Ascending aorta (tissue), 2 donors: ENCODE results near the gene RIMBP2. TPM values are rescaled to one million over a fixed set of nuclear protein-coding genes. Genes with fewer than 3 reads are reported as not detected.

Source experiments
- DNase-seq, 2 donors: peaks; one replicate each; pipeline ENCODE4 v3.0.0-alpha.2; 2019; ENCODE audit warnings: low spot score in 2 of 2
- H3K27ac ChIP-seq, 2 donors: fragments of 200-600 bp; sonication (generic); one replicate each; pipeline ENCODE4 v1.5.1; 2016 to 2017; ENCODE audit warnings: mild to moderate bottlenecking in 1 of 2
- H3K27me3 ChIP-seq: fragments of 200-600 bp; sonication (generic); one replicate; pipeline ENCODE4 v1.5.1; 2017
- H3K36me3 ChIP-seq, 2 donors: fragments of 200-600 bp; sonication (generic); one replicate each; pipeline ENCODE4 v1.5.1; 2016
- H3K4me1 ChIP-seq, 2 donors: fragments of 200-600 bp; sonication (generic); one replicate each; pipeline ENCODE4 v1.5.1; 2016 to 2017; ENCODE audit warnings: mild to moderate bottlenecking in 1 of 2
- H3K4me3 ChIP-seq, 2 donors: fragments of 200-600 bp; sonication (generic); one replicate each; pipeline ENCODE4 v1.5.1; 2016 to 2017; ENCODE audit warnings: mild to moderate bottlenecking in 1 of 2
- H3K9me3 ChIP-seq, 2 donors: fragments of 200-600 bp; sonication (generic); one replicate each; pipeline ENCODE4 v1.5.1; 2016
- CTCF ChIP-seq, 3 experiments: fragments of 200-600 bp in 2 of 3; fragments of 450-650 bp in 1 of 3; sonication (generic) in 2 of 3; IDR thresholded peaks; one replicate each; pipeline ENCODE4 v1.5.1; 2016 to 2019; ENCODE audit warnings: antibody characterized with exemption in 3 of 3, mild to moderate bottlenecking in 1 of 3, moderate library complexity in 1 of 3
- intact Hi-C: fragments of 100-400 bp; cut with DNase I; formaldehyde crosslinking; loops from one replicate; pipeline ENCODE4 v1.15.1; 2023
- total RNA-seq: library from RNA; depleted of rRNA; stranded (reverse); fragments of >200 nt; gene quantifications from one replicate; pipeline ENCODE4 v1.1.0, GENCODE V29; 2016

The RIMBP2 gene
- total RNA-seq, 1 donor from 2014 or later, result not detected

GRCh38 chr12:130711756-130712155 is 4.3 kb downstream of the RIMBP2 start:
- Histone ChIP-seq H3K27me3 (no peaks in the 10 kb centered on the region), H3K4me1 (peaks cover 0 to 3% of the 10 kb centered on the region in 2 donors), H3K27ac (no peak overlapping the region), H3K4me3 (no peak overlapping the region), H3K36me3 (no peaks in the 10 kb centered on the region), H3K9me3 (no peaks in the 10 kb centered on the region)
- DNase-seq, result no peak
- no peak for TF ChIP-seq CTCF (IDR thresholded peaks at IDR 0.05)
- intact Hi-C loops, result no loop called here

- TF ChIP-seq CTCF (IDR thresholded peaks at IDR 0.05), result no peak
- no peak for DNase-seq
- peaks cover 0 to 3% of the 10 kb centered on the region in 2 donors for H3K4me1 ChIP-seq
- no peaks in the 10 kb centered on the region for H3K9me3 ChIP-seq
- H3K36me3 ChIP-seq, result no peaks in the 10 kb centered on the region
- H3K4me3 ChIP-seq, result no peak overlapping the region
- intact Hi-C loops, result no loop called here
- no peaks in the 10 kb centered on the region for H3K27me3 ChIP-seq
- H3K27ac ChIP-seq, result no peak overlapping the region
Measured at GRCh38 chr12:130710733-130711080, 5.4 kb downstream of the RIMBP2 start.

- no peaks in the 10 kb centered on the region for H3K9me3 ChIP-seq
- TF ChIP-seq CTCF (IDR thresholded peaks at IDR 0.05), result no peak
- H3K27me3 ChIP-seq, result no peaks in the 10 kb centered on the region
- peaks cover 0 to 2% of the 10 kb centered on the region in 2 donors for H3K4me1 ChIP-seq
- intact Hi-C loops, result no loop called here
- H3K36me3 ChIP-seq, result no peaks in the 10 kb centered on the region
- DNase-seq, result no peak
- H3K27ac ChIP-seq, result no peak overlapping the region
- no peak overlapping the region for H3K4me3 ChIP-seq
Measured at GRCh38 chr12:130709971-130710732, 5.9 kb downstream of the RIMBP2 start.

- Histone ChIP-seq H3K4me1 (no peaks in the 10 kb centered on the region), H3K27me3 (no peaks in the 10 kb centered on the region), H3K9me3 (no peaks in the 10 kb centered on the region), H3K4me3 (no peak overlapping the region), H3K36me3 (no peaks in the 10 kb centered on the region), H3K27ac (no peak overlapping the region)
- no peak for TF ChIP-seq CTCF (IDR thresholded peaks at IDR 0.05)
- intact Hi-C loops, result no loop called here
- DNase-seq, result no peak
Measured at GRCh38 chr12:130709151-130709970, 6.7 kb downstream of the RIMBP2 start.

GRCh38 chr12:130708648-130709047 is 7.5 kb downstream of the RIMBP2 start:
- Histone ChIP-seq H3K27me3 (no peaks in the 10 kb centered on the region), H3K4me3 (no peak overlapping the region), H3K4me1 (no peaks in the 10 kb centered on the region), H3K9me3 (no peaks in the 10 kb centered on the region), H3K36me3 (no peaks in the 10 kb centered on the region), H3K27ac (no peak overlapping the region)
- DNase-seq, result no peak
- TF ChIP-seq CTCF (IDR thresholded peaks at IDR 0.05), result no peak
- intact Hi-C loops, result no loop called here
